Astrocyte of the spinal cord (primary cell): ENCODE measurements around the gene DDAH1.

Experiments used
- DNase-seq: peaks from one replicate; pipeline ENCODE4 v3.0.0; 2011; ENCODE audit warnings: low read depth, low spot score
- H3K4me3 ChIP-seq: 2 replicates; pipeline ENCODE4 v1.5.1; 2011; ENCODE audit warnings: low read depth, mild to moderate bottlenecking, low read length, moderate library complexity
- in situ Hi-C: cut with HindIII; loops from 2 replicates; pipeline ENCODE4 v1.10.0; 2017; ENCODE audit warnings: low sequenced_read_pairs
- TF ChIP-seq, protein P1 (sequence below): IDR thresholded peaks from 2 replicates; pipeline ENCODE4 v1.5.1; 2012; ENCODE audit warnings: low read depth, mild to moderate bottlenecking, low read length, inconsistent platforms

DDAH1 gene

DNA sequence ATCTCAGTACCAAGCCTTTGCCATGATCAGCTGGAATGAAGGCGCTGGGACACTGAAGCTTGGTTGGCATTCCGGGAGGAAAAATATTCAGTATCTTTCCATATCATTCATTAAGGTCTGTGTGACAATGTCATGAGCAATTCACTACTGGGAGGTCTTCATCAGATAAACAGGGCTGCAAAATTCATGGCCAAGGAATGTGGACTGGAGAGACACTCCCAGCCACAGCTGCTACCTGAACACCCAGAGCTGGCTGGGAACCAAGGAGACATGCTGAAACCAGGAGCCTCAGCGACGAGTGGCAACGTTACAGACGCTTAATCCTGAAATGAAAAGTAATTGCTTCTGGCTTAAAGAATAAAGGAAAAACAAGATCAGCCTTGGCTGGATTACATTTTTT, 30.6 kb upstream of the DDAH1 start:
- in situ Hi-C loops: no loop called here
- TF ChIP-seq, protein P1, sequence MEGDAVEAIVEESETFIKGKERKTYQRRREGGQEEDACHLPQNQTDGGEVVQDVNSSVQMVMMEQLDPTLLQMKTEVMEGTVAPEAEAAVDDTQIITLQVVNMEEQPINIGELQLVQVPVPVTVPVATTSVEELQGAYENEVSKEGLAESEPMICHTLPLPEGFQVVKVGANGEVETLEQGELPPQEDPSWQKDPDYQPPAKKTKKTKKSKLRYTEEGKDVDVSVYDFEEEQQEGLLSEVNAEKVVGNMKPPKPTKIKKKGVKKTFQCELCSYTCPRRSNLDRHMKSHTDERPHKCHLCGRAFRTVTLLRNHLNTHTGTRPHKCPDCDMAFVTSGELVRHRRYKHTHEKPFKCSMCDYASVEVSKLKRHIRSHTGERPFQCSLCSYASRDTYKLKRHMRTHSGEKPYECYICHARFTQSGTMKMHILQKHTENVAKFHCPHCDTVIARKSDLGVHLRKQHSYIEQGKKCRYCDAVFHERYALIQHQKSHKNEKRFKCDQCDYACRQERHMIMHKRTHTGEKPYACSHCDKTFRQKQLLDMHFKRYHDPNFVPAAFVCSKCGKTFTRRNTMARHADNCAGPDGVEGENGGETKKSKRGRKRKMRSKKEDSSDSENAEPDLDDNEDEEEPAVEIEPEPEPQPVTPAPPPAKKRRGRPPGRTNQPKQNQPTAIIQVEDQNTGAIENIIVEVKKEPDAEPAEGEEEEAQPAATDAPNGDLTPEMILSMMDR: no peak
- DNase-seq: peak; percentile 31
- H3K4me3 ChIP-seq: no peak overlapping the region

DNA sequence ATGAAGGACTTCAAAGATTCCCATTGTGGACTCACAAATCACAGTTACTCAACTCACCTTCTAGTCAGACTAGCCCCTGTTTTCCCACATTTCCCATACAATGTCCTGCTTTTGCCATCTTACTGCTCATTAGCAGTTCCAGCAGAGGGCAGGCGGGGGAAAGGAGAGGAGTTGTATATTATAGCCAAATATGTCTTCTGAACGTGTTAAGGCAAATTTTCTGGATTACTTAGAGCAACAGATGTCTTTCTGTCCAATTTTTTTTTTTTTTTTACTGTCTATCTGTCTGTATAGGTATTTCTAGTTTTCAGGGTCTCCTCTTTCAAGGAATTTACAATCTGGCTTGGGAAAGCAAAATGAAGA, 29.9 kb upstream of the DDAH1 start:
- peak; percentile 46 for DNase-seq
- TF ChIP-seq, protein P1: peak; percentile 45
- H3K4me3 ChIP-seq: no peak overlapping the region
- in situ Hi-C loops: no loop called here

DNA sequence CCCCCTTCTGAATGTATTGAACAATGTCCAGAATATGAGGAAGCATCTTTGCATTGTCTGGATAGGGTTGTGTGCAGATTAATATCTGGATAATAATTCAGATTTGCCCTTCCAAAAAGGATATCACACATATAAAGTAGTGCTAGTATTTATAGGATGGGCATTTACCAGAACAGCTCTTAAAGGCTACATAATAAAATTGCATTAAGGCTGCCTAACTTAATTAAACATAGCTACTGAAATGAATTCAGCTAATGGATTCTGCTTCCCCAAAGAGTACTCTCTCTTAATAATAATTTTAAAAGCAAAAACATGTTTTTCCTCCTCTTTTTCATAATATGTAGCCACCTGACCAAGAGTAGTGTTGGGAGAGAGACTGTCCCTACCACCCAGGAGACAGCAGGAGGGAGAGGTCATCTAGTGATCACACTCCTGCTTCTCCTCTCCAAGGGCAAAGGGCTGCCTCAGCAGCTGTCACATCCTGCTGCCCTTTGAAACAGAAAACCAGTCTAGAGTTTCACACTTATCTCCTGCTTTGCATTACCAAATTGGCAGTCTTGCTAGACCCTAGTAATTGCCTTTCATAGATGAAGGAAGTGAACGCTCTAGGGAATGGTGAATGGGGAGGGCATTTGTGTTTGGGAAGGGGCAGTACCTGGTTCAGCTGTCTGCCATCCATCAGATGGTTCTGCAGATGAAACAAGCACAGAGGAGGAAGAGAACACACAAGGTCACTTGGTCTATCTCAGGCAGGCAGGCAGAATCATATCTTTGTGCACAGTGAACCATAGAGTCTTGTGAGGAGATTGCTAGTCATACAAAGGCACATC, 29.3 kb upstream of the DDAH1 start:
- DNase-seq: no peak
- no peak overlapping the region for H3K4me3 ChIP-seq
- TF ChIP-seq, protein P1: no peak
- in situ Hi-C loops: no loop called here

DNA sequence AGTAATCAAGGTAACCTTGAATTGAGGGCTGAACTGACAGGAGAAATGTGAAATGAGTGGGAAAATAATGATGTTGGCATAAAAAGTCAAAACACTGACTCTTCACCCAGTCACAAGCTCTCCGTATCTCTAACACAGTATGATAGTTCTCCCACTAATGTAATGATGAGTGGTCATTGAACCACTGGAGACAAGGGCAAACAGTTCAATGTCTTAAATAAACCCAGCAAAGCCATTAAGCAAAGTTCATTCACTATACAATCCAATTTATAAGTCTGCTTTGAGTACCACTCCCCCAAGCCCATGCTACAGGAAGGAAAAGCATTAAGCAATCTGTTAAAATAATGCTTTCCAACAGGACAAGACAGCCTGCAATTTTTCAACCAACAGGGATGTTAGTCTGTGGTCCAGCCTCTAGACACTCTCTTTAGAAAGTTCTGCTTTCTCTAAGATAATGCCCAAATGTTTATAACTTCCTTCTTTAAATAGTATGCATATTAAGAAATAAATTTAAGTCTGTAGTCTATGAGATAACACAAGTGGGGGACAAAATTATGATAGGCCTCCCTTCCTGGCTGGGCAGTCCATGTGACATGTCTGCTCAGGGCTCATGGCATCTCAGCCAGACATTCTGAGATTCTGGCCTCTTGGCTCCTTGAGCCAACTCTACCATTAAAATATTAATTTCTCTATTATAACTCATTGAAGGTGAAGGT, 25.5 kb upstream of the DDAH1 start:
- in situ Hi-C loops: no loop called here
- no peak overlapping the region for H3K4me3 ChIP-seq
- TF ChIP-seq, protein P1: no peak
- no peak for DNase-seq

DNA sequence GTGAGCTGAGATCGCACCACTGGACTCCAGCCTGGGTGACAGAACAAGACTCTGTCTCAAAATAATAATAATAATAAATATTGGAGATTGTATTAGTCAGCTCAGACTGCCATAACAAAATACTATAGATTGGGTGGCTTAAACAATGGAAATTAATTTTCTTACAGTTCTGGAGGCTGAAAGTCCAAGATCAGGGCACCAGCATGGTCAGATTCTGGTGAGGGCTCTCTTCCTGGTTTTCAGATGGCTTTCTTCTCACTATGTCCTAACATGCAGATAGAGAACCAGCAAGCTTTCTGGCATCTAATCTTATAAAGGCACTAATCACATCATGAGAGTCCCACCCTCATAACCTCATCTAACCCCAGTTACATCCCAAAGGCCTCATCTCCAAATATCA, 23.2 kb upstream of the DDAH1 start:
- DNase-seq: no peak
- in situ Hi-C loops: no loop called here
- TF ChIP-seq, protein P1: no peak
- no peak overlapping the region for H3K4me3 ChIP-seq

DNA sequence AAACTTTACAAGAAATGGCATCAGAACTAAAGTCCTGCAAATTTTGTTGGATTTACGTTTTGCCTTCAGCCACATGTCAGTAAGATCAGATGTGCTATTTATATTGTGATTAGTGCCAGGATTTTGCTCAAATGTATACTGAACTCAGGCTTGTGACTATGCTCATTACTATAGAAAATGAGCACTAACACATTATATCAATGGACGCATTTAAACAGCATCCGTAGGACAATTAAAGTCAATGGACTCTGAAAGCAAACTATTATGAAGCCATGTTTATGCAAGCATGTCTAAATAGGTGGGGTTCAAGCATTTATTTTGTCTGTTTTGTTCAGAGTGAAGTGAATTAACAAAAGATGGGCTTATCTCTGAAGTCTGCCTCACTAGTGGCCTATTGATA, 20.6 kb upstream of the DDAH1 start:
- DNase-seq: no peak
- in situ Hi-C loops: no loop called here
- H3K4me3 ChIP-seq: no peak overlapping the region
- TF ChIP-seq, protein P1: no peak
